Psoas muscle (tissue), 8 donors: ENCODE results near the gene SGF29. TPM values are rescaled to one million over a fixed set of nuclear protein-coding genes. Genes with fewer than 3 reads are reported as not detected.

Experiments
- ATAC-seq, 4 donors: fragments of 200-7000 bp; cut with Tn5 transposase; one replicate each; pipeline ENCODE4 v1.9.1; 2020; ENCODE audit warnings: moderate library complexity in 3 of 4, mild to moderate bottlenecking in 2 of 4
- DNase-seq, 2 donors: peaks; one replicate each; pipeline ENCODE4 v3.0.0-alpha.2; 2020
- H3K27ac ChIP-seq: fragments of 200-600 bp; one replicate; pipeline ENCODE4 v1.8.0; 2022
- H3K27me3 ChIP-seq, 3 donors: fragments of 200-600 bp in 1 of 3; one replicate each; pipeline versions ENCODE4 v1.6.1 to v1.8.0; 2013 to 2022; ENCODE audit warnings: low read length in 2 of 3, mild to moderate bottlenecking in 2 of 3, moderate library complexity in 1 of 3; ENCODE audit not compliant: insufficient read depth in 3 of 3
- H3K36me3 ChIP-seq, 2 donors: fragments of 200-600 bp in 1 of 2; one replicate each; pipeline versions ENCODE4 v1.6.1 to v1.8.0; 2013 to 2022; ENCODE audit warnings: low read depth in 1 of 2, mild to moderate bottlenecking in 1 of 2, moderate library complexity in 1 of 2; ENCODE audit not compliant: insufficient read depth in 1 of 2
- H3K4me1 ChIP-seq: fragments of 200-600 bp; one replicate; pipeline ENCODE4 v1.8.0; 2022
- H3K4me3 ChIP-seq: fragments of 200-600 bp; one replicate; pipeline ENCODE4 v1.8.0; 2022; ENCODE audit warnings: mild to moderate bottlenecking
- H3K9me3 ChIP-seq: fragments of 200-600 bp; one replicate; pipeline ENCODE4 v1.8.0; 2022
- CTCF ChIP-seq: fragments of 200-600 bp; IDR thresholded peaks from one replicate; pipeline ENCODE4 v1.8.0; 2022; ENCODE audit warnings: antibody characterized with exemption
- WGBS, 3 donors: extraction: QIAGEN DNeasy Blood & Tissue Kit; methylation state at CpG; one replicate each; pipeline versions ENCODE4 v1.1.6 to v1.1.7; 2013; 5-methylcytosine and 5-hydroxymethylcytosine counted together
- intact Hi-C, 2 donors: fragments of 100-400 bp; cut with DNase I; formaldehyde crosslinking; loops; one replicate each; pipeline versions ENCODE4 v1.11.0 to v1.14.2; 2022
- polyA plus RNA-seq, 3 donors: library from polyadenylated mRNA; stranded (reverse); fragments of 200-250 nt; gene quantifications; one replicate each; pipeline ENCODE4 v1.2.3, GENCODE V29; 2013
- total RNA-seq, 4 donors: library from RNA; stranded (reverse); fragmentation: NEBNext Ultra II Directional in 2 of 4; extraction: Animal tissue kit (Norgen Biotek cat#: 25700) in 2 of 4; gene quantifications; one replicate each; pipeline versions ENCODE4 v1.2.1 to v1.2.4, GENCODE V29; 2021 to 2023
- donor health status: healthy with polysubstance abuse.
- donor health status: DM: no; HTN: no; CAD: no; lungs with moderate emphysema.
- donor health status: Bipolar disorder and iron deficiency.
- donor health status: healthy.
- donor health status: DM: yes; HTN: yes; CAD: no.
- donor health status: DM: no; HTN: no; CAD: no.
- donor health status: DM: no; HTN: no; CAD: no.
- donor health status: DM: yes; HTN: yes; CAD: no.

Gene SGF29
- total and polyA plus RNA-seq, 7 donors = 20.5 to 48.3 (median 28.0) TPM

GRCh38 chr16:28602529-28602928 lies 48.8 kb downstream of the SGF29 start:
- 59 to 72% (median 62%) methylated on average over 4 to 5 of the region's 6 CpGs for WGBS, 3 donors
- Histone ChIP-seq H3K4me1 (no peaks in the 10 kb centered on the region), H3K27ac (no peak overlapping the region), H3K27me3 (peaks cover 0 to under 1% (median 0%) of the 10 kb centered on the region in 3 donors), H3K36me3 (peaks cover 0 to 5% of the 10 kb centered on the region in 2 donors), H3K4me3 (no peak overlapping the region), H3K9me3 (no peaks in the 10 kb centered on the region)
- ATAC-seq = no peak
- intact Hi-C loops = no loop called here
- no peak for DNase-seq
- no peak for TF ChIP-seq CTCF

- no peaks in the 10 kb centered on the region for H3K27me3 ChIP-seq
- ATAC-seq (no peak), DNase-seq (no peak)
- H3K27ac ChIP-seq = no peak overlapping the region
- TF ChIP-seq CTCF = no peak
- no peaks in the 10 kb centered on the region for H3K9me3 ChIP-seq
- intact Hi-C loops = no loop called here
- 62 to 72% (median 69%) methylated on average over 11 of the region's 11 CpGs for WGBS, 3 donors
- H3K4me1 ChIP-seq = no peaks in the 10 kb centered on the region
- H3K36me3 ChIP-seq = peaks cover 0 to 9% of the 10 kb centered on the region in 2 donors
- no peak overlapping the region for H3K4me3 ChIP-seq
Measured at GRCh38 chr16:28603381-28604185, 49.9 kb downstream of the SGF29 start.

GRCh38 chr16:28604186-28604565 lies 50.5 kb downstream of the SGF29 start:
- ATAC-seq = no peak
- no peak for TF ChIP-seq CTCF
- peaks cover 0 to 9% of the 10 kb centered on the region in 2 donors for H3K36me3 ChIP-seq
- no peak overlapping the region for H3K4me3 ChIP-seq
- no peak for DNase-seq
- WGBS, 3 donors = 66 to 81% (median 75%) methylated on average over 8 of the region's 8 CpGs
- H3K4me1 ChIP-seq = peaks cover 2% of the 10 kb centered on the region
- intact Hi-C loops = no loop called here
- no peaks in the 10 kb centered on the region for H3K27me3 ChIP-seq
- no peak overlapping the region for H3K27ac ChIP-seq
- no peaks in the 10 kb centered on the region for H3K9me3 ChIP-seq

- WGBS, 3 donors = 86 to 92% (median 90%) methylated on average over 15 to 16 of the region's 16 CpGs
- no peak for TF ChIP-seq CTCF
- ATAC-seq (no peak), DNase-seq (no peak)
- peaks cover 10% of the 10 kb centered on the region for H3K4me1 ChIP-seq
- intact Hi-C loops = loop anchor here in 1 of 2 donors (5.0 kb wide), 1 partner anchor 34 kb away; no protein-coding TSS in a partner anchor
- H3K4me3 ChIP-seq = no peak overlapping the region
- H3K36me3 ChIP-seq = peaks cover 0 to 9% of the 10 kb centered on the region in 2 donors
- H3K9me3 ChIP-seq = no peaks in the 10 kb centered on the region
- H3K27ac ChIP-seq = no peak overlapping the region
- no peaks in the 10 kb centered on the region for H3K27me3 ChIP-seq
Measured at GRCh38 chr16:28606291-28607115, 52.8 kb downstream of the SGF29 start.
